Calu3 (cell line): ENCODE results near the gene NRL. TPM values are rescaled to one million over a fixed set of nuclear protein-coding genes. Genes with fewer than 3 reads are reported as not detected.

ENCODE experiments used
- BruUV-seq: library from RNA; stranded (reverse); fragments of 400-500 nt; replicated peaks from 2 replicates; lab custom pipeline; 2021; lab: Mats Ljungman, UMichigan
- CTCF ChIA-PET: fragments of 300-600 bp; sonication (Branson Sonifier 250); formaldehyde crosslinking; loops from one replicate; lab custom pipeline; 2022; ENCODE audit warnings: antibody characterized with exemption; lab: Charles Lee
- DNase-seq: peaks from one replicate; pipeline ENCODE4 v3.0.0; 2022
- H3K27ac Mint-ChIP-seq: one replicate; pipeline ENCODE4 v1.8.0; 2022; ENCODE audit warnings: mixed read lengths; ENCODE audit not compliant: unreplicated experiment
- H3K27me3 Mint-ChIP-seq: one replicate; pipeline ENCODE4 v1.8.0; 2022; ENCODE audit warnings: mixed read lengths; ENCODE audit not compliant: unreplicated experiment
- H3K36me3 Mint-ChIP-seq: one replicate; pipeline ENCODE4 v1.8.0; 2022; ENCODE audit warnings: mild to moderate bottlenecking, moderate library complexity, mixed read lengths; ENCODE audit not compliant: insufficient read depth, unreplicated experiment
- H3K4me1 Mint-ChIP-seq: one replicate; pipeline ENCODE4 v1.8.0; 2022; ENCODE audit warnings: mild to moderate bottlenecking, low read depth, mixed read lengths; ENCODE audit not compliant: unreplicated experiment
- H3K4me3 Mint-ChIP-seq: one replicate; pipeline ENCODE4 v1.8.0; 2022; ENCODE audit warnings: mild to moderate bottlenecking, low read depth, moderate library complexity, mixed read lengths; ENCODE audit not compliant: unreplicated experiment
- H3K9me3 Mint-ChIP-seq: one replicate; pipeline ENCODE4 v1.8.0; 2022; ENCODE audit warnings: low read depth, mixed read lengths; ENCODE audit not compliant: unreplicated experiment
- intact Hi-C: fragments of 100-400 bp; cut with micrococcal nuclease; formaldehyde crosslinking; loops from one replicate; pipeline ENCODE4 v1.10.0; 2022; ENCODE audit not compliant: unreplicated experiment
- total RNA-seq: library from RNA; stranded (reverse); gene quantifications from 2 replicates; pipeline ENCODE4 v1.2.3, GENCODE V29; 2022
- TF ChIP-seq, protein P1 (sequence below): fragments of 200-600 bp; IDR thresholded peaks from one replicate; pipeline ENCODE4 v1.8.0; 2022; ENCODE audit warnings: antibody characterized with exemption; ENCODE audit not compliant: unreplicated experiment

NRL gene
- total RNA-seq, 1 experiment from 2014 or later = 2.3 TPM

DNA sequence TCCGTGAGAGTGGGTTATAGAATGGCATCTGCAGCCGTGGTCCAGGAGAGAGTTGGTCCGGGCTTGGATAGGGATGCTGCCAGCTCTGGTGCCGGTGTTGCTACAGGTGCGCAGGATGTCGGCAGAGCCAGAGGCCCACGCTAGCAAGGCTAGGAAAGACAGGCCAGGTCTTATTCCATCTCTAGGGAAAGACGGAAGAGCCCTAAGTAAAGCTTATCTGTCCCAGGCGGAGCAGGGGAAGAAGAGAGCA, 20.8 kb upstream of the NRL start:
- Mint-ChIP-seq H3K4me3 (peak overlapping the region; percentile 82), H3K27me3 (no peaks in the 10 kb centered on the region), H3K4me1 (peaks cover 30% of the 10 kb centered on the region), H3K9me3 (no peaks in the 10 kb centered on the region), H3K36me3 (peaks cover 40% of the 10 kb centered on the region), H3K27ac (peak overlapping the region; percentile 69)
- TF ChIP-seq, protein P1, sequence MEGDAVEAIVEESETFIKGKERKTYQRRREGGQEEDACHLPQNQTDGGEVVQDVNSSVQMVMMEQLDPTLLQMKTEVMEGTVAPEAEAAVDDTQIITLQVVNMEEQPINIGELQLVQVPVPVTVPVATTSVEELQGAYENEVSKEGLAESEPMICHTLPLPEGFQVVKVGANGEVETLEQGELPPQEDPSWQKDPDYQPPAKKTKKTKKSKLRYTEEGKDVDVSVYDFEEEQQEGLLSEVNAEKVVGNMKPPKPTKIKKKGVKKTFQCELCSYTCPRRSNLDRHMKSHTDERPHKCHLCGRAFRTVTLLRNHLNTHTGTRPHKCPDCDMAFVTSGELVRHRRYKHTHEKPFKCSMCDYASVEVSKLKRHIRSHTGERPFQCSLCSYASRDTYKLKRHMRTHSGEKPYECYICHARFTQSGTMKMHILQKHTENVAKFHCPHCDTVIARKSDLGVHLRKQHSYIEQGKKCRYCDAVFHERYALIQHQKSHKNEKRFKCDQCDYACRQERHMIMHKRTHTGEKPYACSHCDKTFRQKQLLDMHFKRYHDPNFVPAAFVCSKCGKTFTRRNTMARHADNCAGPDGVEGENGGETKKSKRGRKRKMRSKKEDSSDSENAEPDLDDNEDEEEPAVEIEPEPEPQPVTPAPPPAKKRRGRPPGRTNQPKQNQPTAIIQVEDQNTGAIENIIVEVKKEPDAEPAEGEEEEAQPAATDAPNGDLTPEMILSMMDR = no peak
- BruUV-seq = no TSS peak
- DNase-seq = no peak
- intact Hi-C loops = no loop called here
- CTCF ChIA-PET = interaction anchor here (0.9 to 2.5 kb wide), 7 partner anchors 12 to 56 kb away, joined by 3 to 9 read pairs (median 5); partner anchors contain the start of genes DCAF11, IRF9, NRL and PCK2

DNA sequence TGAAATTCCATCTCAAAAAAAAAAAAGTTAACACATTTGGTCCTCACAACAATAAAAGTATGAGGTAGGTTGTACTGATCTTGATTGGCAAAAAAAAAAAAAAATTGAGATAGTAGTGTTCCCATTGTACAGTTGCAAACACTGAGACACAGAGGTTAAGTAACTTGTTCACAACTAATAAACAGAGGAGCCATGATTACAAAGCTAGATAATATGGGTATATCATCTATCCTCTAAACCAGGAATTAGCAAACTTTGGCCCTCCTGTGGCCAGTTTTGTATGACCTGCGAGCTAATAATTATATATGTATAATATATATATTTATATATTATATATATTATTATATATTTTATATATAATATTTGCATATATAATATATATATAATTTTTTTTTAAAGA, 19.0 kb upstream of the NRL start:
- intact Hi-C loops = no loop called here
- CTCF ChIA-PET = no interaction called here
- Mint-ChIP-seq H3K27ac (no peak overlapping the region), H3K36me3 (peaks cover 32% of the 10 kb centered on the region), H3K4me1 (peaks cover 20% of the 10 kb centered on the region), H3K9me3 (no peaks in the 10 kb centered on the region), H3K4me3 (no peak overlapping the region), H3K27me3 (no peaks in the 10 kb centered on the region)
- no peak for DNase-seq
- TF ChIP-seq, protein P1 = no peak
- no TSS peak for BruUV-seq

DNA sequence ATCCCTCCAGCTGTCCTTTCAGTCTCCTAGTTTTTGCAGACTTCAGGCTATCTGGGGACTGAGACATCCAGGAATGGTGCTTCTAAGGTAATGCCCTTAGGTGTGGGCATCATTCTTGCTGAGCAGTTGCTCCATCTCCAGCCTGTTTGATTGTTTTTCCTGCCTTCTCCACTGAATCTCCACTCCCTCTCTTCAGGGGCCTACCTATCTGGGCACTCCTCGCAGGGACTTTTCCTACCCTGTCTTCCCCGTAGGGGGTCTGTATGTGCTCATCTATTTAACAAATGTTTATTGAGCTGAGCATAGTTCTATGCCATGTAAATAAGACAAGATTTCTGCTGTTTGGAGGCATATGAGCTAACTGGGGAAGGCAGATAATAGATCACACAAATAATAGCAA, 18.2 kb upstream of the NRL start:
- Mint-ChIP-seq H3K9me3 (no peaks in the 10 kb centered on the region), H3K27me3 (no peaks in the 10 kb centered on the region), H3K4me1 (peaks cover 20% of the 10 kb centered on the region), H3K27ac (no peak overlapping the region), H3K4me3 (no peak overlapping the region), H3K36me3 (peaks cover 25% of the 10 kb centered on the region)
- BruUV-seq = no TSS peak
- TF ChIP-seq, protein P1 = no peak
- CTCF ChIA-PET = no interaction called here
- no peak for DNase-seq
- intact Hi-C loops = no loop called here

DNA sequence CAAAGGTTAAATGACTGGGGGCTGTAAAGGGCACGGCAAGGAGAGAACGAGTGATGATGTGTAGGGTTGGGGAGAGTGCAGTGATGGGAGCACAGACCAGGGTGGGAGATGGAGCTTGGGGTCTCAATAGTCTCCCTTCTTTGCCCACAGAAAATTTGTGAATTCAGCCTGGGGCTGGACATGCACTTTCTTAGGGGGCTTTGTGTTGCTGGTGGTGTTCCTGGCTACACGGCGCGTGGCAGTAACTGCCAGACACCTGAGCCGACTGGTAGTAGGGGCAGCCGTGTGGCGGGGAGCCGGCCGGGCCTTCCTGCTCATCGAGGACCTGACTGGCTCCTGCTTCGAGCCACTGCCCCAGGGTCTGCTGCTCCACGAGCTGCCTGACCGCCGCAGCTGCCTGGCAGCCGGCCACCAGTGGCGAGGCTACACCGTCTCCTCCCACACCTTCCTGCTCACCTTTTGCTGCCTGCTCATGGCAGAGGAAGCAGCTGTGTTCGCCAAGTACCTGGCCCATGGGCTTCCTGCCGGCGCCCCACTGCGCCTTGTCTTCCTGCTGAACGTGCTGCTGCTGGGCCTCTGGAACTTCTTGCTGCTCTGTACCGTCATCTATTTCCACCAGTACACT, 17.4 kb upstream of the NRL start:
- H3K27ac Mint-ChIP-seq = no peak overlapping the region

More for the DNA sequence above, 17.4 kb upstream of the NRL start:
- CTCF ChIA-PET = interaction anchor here (0.6 kb wide), 1 partner anchor 89 kb away, joined by 5 read pairs; no protein-coding TSS in a partner anchor
- TF ChIP-seq, protein P1 = no peak
- Mint-ChIP-seq H3K36me3 (peaks cover 22% of the 10 kb centered on the region), H3K4me1 (peaks cover 15% of the 10 kb centered on the region), H3K27me3 (no peaks in the 10 kb centered on the region), H3K4me3 (no peak overlapping the region), H3K9me3 (no peaks in the 10 kb centered on the region)
- DNase-seq = no peak
- BruUV-seq = no TSS peak
- intact Hi-C loops = no loop called here
